Stimulated activated CD8-positive, alpha-beta memory T cell treated with anti-CD3 and anti-CD28 coated beads, Interleukin-15, amount 100 ng/mL, for 1 hour (primary cell): ENCODE data around the gene HS3ST5.
"Not testable (repeated sequence)": the region's sequence is repeated elsewhere in the genome, so short reads cannot be mapped to it uniquely, and the experiment has no call there.

ENCODE experiments used
- DNase-seq: peaks from one replicate; pipeline ENCODE4 v3.0.0-alpha.2; 2020; ENCODE audit warnings: low read depth

Gene HS3ST5

GRCh38 chr6:114044566-114044965, 298.3 kb downstream of the HS3ST5 start:
- DNase-seq, result not testable (repeated sequence)

- DNase-seq, result no peak
Observed at GRCh38 chr6:114042267-114043016, 300.4 kb downstream of the HS3ST5 start.

DNA sequence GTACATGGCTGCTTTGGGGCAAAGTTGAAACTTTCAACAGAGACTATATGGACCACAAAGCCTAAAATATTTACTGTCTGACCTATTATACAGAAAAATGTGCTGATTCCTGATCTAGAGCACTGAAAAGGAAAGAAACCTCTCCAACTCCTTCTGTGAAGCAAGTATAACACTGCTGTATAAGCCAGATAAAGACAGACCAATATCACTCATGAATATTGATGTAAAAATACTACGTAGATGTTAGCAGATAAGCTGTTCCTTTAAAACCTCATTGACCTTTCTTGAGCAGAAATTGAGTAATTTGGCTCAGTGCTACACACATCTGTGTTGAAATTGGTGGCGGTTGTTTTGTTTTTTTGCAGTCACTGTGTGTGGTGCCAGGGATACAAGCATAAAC, 302.0 kb downstream of the HS3ST5 start:
- DNase-seq, result no peak

GRCh38 chr6:114039841-114040240, 303.0 kb downstream of the HS3ST5 start:
- DNase-seq, result no peak

DNA sequence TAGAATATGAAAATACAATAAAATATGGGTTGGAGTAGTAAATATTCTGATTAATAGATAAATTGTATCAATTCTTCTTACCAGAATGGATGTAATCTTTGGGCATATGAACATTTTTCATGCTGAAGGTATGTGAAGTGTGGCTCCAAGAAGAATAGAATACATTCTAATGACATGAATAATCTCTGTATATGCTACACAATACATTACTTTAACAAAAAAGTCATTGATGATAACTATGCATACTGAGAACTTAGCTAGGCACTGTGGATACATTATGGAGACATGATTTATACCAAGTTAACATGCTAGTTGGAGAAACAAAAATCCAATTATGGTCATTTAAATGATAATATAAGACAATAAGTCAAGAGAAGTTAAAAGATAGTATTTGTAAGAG, 309.2 kb downstream of the HS3ST5 start:
- DNase-seq, result no peak

DNA sequence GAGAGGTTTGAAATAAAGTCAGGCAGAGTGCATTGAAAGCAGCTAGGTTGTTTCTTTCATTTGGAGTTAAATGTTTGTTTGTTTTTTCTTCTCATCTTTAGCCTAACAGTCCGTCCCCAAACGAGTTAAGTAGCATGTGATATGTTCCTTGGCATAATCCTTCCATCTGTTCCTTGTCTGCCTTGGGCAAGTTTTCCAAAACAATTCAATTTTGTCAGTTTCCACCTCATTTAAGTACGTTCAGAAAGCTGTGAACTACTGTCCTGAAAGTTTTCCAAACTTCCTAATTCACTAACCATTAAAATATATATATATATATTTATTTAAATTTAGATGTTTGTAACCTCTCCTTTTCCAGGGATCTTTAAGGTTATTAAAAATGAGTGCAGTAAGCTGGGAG, 310.1 kb downstream of the HS3ST5 start:
- no peak for DNase-seq

- DNase-seq, result no peak
Observed at GRCh38 chr6:114030767-114031166, 312.1 kb downstream of the HS3ST5 start.

- DNase-seq, result no peak
Observed at GRCh38 chr6:114024746-114025145, 318.1 kb downstream of the HS3ST5 start.

DNA sequence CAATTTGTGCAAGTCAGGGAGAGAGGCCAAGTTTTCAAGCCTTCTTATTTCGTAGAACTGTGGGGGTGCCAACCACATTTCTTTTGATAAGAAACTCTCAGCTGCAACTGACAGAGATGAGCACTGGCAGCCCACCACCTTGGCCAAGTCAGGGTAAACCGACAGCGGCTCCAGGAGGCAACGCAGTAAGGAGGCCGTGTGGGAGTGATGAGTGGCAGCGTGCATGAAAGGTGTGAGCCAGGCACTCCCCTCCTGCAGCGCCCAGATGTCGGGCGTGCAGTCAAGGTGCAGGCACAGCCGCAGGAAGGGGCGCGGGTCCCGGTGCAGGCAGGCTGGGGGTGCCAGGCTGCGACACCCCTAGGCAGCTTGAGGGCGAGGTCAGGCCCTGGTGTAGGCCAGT, 322.6 kb downstream of the HS3ST5 start:
- no peak for DNase-seq

GRCh38 chr6:114017146-114017545, 325.7 kb downstream of the HS3ST5 start:
- DNase-seq, result not testable (repeated sequence)

GRCh38 chr6:114014106-114014505, 328.7 kb downstream of the HS3ST5 start:
- not testable (repeated sequence) for DNase-seq

DNA sequence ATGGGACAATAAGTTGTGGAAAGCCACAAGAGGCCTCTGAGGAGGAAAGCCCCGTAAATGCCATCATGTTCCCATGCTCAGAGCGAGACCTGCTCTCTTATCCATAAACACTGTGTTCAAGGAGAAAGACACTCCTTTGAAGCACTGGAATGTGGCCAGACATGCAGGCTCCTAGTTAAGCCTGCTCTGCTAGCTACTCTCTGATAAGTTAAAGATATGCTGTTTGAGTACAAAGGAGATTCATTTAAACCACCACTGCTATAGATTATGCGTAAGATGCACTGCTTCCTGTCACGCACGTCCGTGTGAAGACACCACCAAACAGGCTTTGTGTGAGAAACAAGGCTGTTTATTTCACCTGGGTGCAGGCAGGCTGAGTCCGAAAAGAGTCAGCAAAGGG, 331.3 kb downstream of the HS3ST5 start:
- DNase-seq, result not testable (repeated sequence)

DNA sequence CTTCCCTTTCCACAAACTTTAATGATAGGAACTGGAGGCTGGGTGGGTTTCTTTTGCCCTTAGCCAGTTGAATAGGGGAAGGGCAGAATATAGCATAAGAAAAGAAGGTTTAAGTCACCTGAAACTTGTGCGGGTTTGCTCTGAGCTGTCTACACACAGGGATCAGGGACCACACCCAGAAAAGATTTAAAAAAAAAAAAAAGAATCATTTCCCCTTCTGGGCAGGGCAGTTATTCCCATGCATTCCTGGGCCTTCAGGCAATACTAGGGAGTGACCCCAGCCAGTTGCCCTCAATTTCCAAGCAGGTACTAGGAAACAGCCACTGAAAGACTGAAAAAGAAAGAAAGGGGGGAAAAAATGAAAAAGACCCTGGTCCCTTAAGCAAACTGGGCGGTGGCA, 332.3 kb downstream of the HS3ST5 start:
- DNase-seq, result no peak

GRCh38 chr6:114009192-114009591, 333.6 kb downstream of the HS3ST5 start:
- no peak for DNase-seq

DNA sequence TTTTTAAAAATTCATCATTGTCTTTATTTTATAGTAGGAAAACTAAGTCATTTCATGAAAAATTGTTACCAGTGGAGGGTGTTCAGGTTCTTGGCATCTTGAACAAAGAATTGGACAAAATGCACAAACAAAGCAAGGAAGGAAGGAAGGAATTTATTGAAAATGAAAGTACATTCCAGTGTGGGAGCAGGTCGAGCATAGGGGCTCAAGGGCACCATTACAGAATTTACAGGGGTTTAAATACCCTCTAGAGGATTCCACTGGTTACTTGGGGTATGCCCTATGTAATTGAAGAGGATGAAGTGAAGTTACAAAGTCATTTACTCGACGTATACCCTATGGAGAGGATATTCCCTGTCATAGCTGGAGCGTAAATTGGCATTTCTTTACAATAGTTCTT, 334.5 kb downstream of the HS3ST5 start:
- no peak for DNase-seq

DNA sequence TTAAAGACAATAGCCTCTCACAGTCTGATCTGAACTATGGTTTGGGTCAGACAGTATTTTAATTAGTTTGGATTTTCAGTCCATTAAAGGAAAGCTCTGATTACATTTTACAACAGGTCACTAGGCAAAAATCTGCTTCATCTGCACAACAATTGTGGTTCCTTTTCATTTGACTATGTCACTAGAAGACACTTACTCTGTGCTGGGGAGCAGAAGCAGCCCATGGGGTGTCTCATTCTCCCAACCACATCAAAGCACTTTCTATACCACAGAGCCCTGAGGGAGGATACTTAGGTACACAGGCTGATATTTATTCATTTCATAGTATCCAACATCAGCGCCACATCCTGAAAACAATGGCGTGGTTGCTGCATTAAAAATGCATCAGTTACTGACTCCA, 335.3 kb downstream of the HS3ST5 start:
- no peak for DNase-seq
